ENCODE measurements around the gene GDA.

Gene GDA

DNA sequence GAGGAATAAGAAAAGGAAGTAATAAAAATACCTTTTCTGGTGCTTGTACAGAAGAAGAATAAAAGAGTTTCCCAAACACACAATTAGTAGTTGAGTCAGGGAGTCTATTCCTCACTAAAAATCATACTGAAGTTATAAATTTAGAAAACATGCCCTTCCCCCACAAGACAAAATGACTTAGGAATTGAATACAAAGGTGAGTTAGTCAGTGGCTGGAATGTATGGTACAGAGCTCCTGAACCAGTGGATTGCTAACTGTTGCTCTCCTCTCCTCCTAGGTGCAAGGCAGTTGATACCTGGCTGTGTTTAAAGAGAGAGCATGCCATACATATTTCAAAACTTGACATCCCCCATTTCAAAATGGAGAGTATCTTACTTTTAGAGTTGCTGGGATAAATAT is 1.9 kb downstream of the GDA start:
- no peak for DNase-seq

DNA sequence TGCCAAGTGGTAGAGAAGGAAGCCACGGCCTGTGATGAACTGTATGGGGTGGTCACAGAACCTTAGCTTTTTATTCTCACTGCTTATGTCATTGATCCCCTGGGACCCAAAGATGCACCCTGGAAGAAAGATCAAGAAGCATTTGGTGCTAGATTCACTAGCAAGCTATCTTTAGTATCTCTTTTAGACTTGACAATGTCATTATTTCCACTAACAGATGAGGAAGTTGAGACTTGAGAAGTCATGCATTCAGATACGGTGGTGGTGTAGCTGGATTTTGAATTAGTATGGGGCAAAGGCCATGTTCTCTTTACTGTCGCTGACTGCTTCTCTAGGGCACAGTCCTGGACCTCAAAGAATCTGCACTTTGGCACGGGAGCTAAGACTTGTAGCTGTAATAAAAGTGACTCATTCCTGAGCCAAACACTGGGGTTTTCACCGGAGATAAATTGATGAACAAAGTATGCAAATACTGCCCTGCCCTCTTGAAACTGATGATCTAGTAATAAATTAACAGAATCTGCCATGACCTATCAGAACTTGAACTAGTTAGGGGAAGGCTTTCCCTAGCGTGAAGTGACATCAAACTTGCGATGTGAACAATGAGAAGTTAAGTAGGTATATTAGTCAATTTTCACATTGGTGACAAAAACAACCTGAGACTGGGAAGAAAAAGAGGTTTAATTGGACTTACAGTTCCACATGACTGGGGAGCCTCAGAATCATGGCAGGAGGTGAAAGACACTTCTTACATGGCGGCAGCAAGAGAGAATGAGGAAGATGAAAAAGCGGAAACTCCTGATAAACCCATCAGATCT is 5.4 kb downstream of the GDA start:
- DNase-seq = no peak

DNA sequence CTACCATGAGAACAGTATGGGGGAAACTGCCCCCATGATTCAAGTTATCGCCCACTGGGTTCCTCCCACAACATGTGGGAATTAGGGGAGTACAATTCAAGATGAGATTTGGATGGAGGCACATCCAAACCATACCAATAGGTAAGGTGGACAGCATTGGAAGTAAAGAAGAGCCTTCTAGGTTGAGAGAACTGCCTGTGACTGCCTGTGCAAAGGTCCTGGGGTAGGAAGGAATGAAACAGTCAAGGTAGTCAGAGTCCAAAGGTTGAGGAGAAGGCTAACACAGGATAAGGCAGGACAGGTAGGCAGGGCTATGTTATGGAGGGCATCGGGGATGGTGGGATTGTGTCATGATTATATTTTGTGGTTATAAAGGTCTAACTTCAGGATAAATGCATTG is 6.1 kb downstream of the GDA start:
- no peak for DNase-seq

DNA sequence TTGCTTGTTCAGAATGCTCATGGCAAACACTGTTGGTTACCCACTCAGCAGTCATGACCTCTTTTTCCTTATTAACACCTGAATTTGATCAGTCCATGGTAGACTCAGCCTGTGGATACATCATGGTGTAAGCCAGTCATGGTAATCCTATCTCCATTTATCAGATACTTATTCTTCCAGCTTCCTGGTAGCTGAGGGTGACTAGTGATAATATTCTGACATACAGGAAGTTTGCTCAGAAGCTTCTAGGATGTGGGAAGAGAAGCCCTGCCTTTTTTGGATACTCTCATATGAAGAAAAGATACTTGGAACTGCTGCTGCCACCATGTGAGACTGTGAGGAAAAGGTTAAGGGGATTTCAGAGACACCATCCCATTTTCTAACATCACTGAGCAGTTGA is 7.3 kb downstream of the GDA start:
- DNase-seq = no peak

DNA sequence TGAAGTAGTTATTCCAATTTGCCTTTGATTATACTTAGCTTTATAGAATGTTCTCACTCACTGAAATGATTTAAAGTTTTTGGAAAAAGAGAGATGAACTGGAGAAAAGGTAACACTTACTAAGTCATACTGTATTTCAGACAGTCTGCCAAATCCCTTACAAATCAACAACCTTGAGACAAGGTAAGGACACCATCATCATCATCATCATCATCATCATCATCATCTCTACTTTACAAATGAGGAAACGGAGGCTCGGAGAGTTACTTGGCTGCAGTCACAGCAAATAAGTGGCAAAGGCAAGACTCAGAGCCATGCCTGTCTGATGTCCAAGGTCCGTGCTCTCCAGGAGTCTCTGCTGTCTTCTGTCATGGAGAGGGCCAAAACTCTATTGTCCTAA is 9.4 kb downstream of the GDA start:
- DNase-seq = no peak

DNA sequence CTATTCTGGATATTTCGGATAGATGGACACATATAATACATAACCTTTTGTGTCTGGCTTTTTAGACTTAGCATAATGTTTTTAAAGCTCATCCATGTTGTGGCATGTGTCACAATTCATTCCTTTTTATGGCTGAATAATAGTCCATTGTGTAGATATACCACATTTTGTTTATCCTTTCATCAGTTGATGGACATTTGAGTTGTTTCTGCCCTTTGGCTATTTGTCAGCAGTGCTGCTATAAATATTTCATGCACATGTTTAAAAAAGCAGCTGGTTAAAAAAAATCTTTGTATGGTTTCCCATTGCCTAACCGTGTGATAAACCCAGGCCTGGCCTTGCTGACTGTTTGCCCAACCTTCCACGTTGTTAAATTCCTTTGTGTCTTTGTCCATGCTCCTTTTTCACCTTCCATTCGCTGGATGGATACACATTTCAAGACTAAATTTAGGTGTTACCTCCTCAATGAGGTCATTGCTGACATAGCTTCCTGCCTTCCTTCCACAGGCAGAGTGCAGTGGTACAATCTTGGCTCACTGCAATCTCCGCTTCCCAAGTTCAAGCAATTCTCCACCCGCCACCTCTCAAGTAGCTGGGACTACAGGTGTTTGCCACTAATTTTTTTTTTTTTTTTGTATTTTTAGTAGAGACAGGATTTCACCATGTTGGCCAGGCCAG is 11.3 kb downstream of the GDA start:
- DNase-seq = no peak

DNA sequence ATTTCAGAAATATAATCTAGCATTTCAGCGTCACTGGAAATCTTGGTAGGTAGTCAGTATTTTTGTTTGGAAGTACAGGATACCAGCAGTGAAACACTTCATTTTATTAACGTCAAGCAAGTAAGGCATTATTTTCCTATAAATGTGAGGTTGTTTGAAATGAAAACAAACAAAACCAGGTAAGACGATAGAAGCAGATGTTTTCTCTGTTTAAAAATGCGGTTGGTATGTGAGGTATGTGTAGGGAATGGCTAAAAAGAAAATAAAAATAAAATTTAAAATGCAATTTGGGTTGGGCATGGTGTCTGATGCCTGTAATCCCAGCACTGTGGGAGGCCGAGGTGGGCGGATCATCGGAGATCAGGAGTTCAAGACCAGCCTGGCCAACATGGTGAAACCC is 16.1 kb downstream of the GDA start:
- no peak for DNase-seq

DNA sequence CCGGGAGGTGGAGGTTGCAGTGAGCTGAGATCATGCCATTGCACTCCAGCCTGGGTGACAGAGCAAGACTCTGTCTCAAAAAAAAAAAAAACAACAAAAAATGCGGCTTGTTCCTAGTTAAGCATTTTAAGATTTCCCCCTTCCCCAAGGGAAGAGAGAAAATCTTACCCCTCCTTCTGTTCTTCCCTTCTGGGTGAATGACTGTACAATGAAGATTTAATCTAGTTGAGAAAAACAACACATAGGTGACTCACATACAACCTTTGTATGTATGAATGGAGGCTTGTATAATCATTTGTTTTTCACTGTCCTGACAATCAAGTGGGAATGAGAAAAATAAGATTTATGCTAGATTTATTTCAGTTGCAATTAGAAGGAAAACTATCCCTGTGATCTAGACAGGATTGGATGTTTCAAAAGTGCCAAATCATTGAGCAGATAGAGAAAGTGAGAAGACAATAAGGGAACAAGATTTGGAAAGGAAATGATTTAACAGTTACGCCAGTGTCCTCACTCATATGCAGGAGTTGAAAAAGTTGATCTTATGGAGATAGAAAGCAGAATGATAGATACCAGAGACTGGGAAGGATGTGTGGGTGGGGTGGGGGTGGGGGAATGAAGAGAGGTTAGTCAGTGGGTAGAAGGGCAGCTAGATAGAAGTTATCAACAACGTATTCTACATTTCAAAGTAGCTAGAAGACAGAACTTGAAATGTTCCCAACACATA is 16.7 kb downstream of the GDA start:
- no peak for DNase-seq

DNA sequence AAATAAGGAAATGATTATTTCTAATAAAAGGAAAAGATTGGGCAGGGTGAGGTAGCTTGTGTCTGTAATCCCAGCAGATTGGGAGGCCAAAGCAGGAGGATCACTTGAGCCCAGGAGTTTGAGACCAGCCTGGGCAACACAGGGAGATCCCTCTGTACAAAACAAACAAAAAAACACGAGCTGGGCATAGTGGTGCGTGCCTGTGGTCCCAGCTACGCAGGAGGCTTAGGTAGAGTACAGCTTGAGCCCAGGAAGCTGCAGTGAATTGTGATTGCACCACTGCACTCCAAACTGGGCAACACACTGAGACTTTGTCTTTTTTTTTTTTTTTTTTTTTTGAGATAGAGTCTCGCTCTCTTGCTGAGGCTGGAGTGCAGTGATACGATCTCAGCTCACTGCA is 18.8 kb downstream of the GDA start:
- no peak for DNase-seq

DNA sequence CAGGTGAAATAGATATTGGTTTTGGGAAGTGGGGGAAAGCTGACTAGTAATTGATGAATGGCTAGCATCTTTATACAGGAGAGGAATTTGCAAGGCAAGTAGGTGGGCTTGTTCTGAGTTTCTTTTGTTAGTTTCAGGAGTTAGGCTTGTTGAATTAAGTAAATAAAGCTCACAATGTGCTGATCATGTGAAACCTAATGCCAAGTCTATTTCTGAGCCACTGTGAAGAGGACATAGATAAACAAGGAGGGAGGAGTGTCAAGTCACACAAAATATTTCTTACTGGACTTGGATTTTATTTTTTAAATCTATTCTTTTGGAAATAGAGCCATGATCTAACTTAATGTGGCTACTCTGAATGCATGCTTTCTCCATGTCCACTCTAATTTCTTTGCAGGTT is 19.9 kb downstream of the GDA start:
- DNase-seq = no peak

DNA sequence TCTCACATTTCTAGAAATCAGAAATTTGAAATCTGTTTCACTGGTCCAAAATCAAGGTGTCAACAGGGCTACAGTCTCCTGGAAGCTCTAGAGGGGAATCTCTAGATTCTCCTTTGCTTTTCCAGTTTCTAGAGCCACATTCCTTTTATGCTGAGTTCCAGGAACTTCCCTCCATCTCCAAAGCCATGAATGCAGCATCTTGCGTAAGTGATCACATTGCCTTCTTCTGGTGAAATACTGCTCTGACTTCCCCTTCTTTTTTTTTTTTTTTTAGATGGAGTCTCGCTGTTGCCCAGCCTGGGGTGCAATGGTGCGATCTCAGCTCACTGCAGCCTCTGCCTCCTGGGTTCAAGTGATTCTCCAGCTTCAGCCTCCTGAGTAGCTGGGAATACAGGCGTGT is 23.8 kb downstream of the GDA start:
- no peak for DNase-seq

DNA sequence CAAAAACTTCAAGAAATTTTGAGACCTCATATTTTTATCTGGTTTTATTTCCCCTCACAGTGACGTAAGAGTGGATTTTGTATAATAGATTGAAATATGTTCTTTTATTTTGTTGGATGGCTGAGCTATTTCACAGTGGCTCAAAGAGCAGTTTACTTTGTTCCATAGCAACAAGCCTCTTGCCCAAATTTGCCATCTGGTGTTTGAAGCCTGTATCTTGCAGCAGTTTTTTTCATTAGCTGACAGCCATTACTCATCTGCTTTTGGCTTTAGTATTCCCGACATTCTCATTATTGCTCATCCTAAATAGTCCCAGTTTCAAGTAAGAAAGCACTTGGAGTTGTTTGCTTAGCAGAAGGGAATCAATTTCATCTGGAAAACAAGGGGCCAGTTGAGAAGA is 36.3 kb downstream of the GDA start:
- peak in 2 of 3 experiments; percentile 14 to 74 for DNase-seq

DNA sequence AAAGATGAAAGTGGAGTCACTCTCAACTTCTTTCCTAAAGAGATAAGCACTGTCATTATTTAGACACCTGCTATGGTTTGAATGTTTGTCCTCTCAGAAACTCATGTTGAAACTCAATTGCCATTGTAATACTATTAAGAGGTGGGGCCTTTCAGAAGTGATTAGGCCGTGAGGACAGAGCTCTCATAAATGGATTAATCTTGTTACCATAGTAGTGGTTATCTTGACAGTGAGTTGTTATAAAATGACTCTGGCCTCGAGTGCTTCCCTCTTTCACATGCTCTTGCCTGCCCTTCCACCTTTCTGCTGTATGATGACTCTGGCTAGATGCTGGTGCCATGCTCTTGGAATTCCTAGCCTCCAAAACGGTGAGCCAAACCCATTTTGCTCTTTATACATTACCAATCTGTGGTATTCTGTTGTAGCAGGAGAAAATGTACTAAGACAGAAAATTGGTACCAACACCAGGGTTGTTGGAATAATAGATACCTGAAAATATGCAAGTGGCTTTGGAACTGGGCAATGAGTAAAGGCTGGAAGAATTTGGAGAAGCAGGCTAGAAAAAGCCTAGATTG is 38.0 kb downstream of the GDA start:
- peak in 1 of 3 experiments; percentile 58 for DNase-seq

DNA sequence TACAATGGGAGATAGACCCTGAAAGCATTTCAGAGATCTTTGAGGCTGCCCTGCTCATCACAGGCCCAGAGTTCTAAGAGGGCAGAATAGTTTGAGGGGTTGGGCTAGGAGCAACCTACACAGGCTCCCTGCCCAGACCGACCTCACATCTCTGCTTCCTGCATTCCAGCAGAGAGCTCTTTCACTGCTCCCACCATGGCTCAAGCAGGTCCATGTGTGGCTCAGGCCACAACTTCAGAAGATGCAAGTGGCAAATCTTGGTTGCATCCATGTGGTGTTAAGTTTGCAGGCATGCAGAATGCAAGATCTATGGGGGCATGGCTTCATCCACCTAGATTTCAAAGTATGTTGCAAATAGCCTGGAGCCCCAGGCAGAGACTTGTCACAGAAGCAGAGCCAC is 39.0 kb downstream of the GDA start:
- no peak for DNase-seq

DNA sequence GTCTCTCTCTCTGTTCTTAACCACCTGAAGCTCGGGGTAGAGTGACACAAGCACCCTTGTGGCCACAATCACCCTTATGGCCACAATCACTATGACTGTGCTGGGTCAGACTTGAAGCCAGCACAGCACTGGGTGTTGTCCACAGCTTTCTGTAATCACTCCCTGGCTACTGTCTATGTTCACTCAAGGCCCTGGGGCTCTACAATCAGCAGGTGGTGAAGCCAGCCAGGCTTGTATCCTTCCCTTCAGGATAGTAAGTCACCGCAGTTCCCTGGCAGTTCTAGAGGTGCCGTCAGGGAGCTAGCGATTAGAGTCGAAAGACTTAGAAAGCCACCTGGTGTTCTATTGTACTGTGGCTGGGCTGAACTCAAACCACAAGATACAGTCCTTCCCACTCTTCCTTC is 44.2 kb downstream of the GDA start:
- DNase-seq = peak in 2 of 3 experiments; percentile 10 to 51

DNA sequence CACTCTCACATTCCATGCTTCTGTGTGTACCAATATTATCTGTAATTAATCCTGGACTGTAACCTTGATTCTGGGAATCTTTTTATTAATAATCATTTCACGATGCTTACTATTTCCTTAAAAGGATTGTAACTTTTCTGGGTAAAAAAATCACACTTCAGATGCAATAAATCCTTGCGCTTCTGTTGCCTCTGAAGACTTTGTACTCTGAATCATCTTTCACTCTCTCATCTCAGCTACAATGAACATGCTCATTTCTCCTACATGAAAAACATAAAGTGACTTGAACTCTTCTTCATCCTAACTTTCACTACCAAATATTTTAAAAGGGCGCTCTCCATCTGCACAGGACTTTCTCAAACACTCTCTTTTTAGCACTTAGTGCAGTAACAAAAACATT is 50.0 kb downstream of the GDA start:
- DNase-seq = no peak

DNA sequence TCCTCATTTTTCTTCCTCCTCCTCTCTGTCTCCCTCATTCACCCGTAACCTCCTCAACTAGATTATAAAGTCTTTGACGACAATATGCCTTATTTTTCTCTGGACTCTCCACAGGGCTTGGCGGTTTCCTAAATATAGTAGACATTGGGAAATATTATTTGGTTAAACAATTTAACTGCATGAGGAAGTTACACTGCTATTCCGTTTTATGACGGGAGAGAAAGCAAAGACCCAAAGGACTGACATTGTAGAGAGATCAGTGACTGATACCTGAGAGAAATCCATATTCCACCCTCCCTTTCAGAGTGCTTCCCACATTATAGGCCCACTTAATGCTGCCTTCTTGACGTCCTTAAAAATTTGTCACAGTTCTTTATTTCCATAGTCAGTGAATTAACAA is 51.2 kb downstream of the GDA start:
- no peak for DNase-seq

DNA sequence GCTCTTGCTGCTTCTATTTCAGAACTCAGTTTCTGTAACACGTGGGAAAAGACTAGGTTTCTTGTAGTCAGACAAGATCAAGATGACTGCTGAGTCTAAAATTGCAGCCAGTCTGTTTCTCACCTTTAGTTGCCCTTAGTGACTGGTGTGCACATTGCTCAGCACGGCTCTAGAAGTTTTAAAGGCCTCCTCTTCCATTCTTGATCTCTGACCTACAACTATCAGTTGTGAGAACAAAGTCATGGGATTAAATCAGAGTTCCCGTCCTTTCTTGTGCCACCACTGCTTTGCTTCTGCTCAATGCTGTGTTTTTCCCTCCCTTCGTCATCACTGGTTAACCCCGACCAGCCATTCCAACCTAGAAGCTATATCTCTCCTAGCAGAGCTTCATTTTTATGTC is 52.8 kb downstream of the GDA start:
- DNase-seq = no peak

DNA sequence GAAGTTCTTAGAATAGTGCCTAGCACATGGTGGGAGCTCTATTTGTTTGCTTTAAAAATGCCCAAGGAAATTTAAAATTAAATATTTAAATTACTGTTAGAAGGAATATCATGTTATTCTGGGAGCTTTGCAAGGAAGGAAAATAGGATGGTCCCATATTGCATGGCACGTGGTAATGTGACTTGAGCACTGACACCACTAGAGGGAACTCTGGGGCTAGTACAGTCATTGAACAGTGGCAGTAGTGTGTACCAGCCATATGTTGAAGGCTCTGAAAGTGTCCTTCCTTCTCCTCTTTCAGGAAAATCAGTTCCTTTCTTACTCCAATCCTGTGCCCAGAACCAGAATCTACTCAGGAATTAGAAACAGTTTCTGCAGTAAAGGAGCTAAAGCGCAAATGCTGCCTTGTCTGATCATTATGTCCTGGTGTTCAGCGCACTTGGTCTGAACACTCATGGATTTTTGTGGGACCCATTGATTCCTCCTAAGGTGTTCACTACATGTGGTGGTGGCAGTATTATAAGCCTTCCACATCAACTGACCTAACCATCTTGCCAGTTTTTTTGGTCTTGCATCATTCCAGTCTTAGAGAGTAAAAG is 54.1 kb downstream of the GDA start:
- DNase-seq = peak; percentile 1 to 65 (median 26)

DNA sequence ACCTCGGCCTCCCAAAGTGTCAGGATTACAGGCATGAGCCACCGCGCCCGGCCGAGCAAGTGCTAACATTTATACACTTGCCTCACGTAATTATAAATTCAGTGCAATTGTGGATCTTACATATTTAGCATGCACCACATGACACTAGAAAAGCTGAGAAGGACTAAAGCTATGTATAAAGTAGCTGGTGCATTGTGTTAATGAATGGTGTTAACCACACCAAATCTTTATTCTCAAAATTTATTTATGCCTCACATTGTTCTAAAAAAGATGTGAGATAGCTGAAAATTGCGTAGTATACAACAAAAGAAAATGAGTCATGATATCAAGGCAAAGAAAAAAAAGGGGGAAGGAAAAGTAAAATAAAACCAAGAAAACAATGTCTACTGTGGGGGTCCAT is 54.8 kb downstream of the GDA start:
- no peak for DNase-seq

DNA sequence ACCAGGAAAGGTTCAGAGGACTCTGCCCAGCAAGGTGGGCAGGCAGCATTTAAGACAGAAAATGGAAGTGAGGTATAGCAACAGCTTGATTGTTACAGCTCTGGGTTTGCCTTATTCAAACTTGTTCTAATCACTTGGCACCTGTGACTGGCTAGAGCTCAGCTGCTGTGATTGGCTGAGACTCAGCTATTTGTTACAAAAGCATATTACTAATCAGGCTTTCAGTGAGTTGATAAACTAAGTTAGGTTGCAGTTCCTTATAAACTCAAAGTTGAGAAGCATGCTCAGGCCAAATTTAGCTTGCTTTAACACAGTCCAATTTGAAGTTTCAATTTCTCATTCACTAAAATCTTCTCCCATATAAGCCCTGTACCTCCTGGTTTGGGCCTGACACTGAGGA is 56.3 kb downstream of the GDA start:
- no peak for DNase-seq

DNA sequence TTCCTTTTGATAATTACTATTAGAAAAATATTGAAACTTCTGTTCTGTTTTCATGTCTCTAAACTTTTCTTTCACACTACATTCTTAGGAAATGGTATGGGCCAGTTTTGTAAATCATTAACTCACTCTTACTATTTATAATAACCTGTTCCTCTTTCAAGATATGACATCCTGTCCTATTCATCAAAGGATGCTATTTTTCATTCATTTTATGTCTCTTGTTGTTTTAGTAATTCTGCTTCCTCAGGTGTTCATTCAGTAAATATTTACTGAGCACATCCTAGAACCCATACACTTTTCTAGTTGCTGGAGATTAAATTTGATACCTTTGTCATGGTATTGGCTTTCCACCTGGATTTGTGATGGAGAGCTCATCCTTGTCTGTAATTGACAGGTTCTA is 58.0 kb downstream of the GDA start:
- DNase-seq = no peak

DNA sequence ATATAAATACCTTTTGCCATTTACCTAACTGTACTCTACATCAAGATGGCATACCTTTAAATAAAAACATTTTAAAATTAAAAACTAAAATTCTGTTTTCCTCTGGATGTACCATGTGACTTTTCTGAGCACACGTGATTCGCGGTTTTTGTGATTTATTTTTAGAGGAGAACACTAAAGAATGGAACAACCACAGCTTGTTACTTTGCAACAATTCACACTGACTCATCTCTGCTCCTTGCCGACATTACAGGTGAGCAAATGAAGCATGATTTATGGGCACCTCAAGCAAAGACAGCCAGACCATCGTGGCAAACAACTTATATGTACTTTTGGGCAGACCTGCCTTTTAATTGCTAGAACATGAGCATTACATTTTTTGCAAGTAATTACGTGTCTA is 61.3 kb downstream of the GDA start:
- peak in 2 of 3 experiments; percentile 7 to 49 for DNase-seq
